Skeletal muscle tissue (tissue), 4 donors: ENCODE data around the gene RAPGEF2. TPM values are rescaled to one million over a fixed set of nuclear protein-coding genes. Genes with fewer than 3 reads are reported as not detected.
"Not testable (repeated sequence)": the region's sequence is repeated elsewhere in the genome, so short reads cannot be mapped to it uniquely, and the experiment has no call there.

ENCODE experiments used
- H3K27ac ChIP-seq: one replicate; pipeline ENCODE4 v1.7.0; 2013; ENCODE audit warnings: mild to moderate bottlenecking, low read depth, low read length, inconsistent platforms
- H3K27me3 ChIP-seq, 3 donors: one replicate each; pipeline ENCODE4 v1.7.0; 2013; ENCODE audit warnings: low read length in 3 of 3; ENCODE audit not compliant: control insufficient read depth in 3 of 3, insufficient read depth in 3 of 3
- H3K36me3 ChIP-seq, 3 donors: one replicate each; pipeline ENCODE4 v1.7.0; 2013; ENCODE audit warnings: low read length in 3 of 3; ENCODE audit not compliant: control insufficient read depth in 3 of 3, insufficient read depth in 3 of 3
- H3K4me1 ChIP-seq, 3 donors: one replicate each; pipeline ENCODE4 v1.7.0; 2013; ENCODE audit warnings: low read length in 3 of 3, mild to moderate bottlenecking in 3 of 3; ENCODE audit not compliant: control insufficient read depth in 3 of 3, insufficient read depth in 3 of 3
- H3K4me3 ChIP-seq, 3 donors: one replicate each; pipeline ENCODE4 v1.7.0; 2013; ENCODE audit warnings: low read length in 3 of 3
- H3K9ac ChIP-seq, 3 donors: one replicate each; pipeline ENCODE4 v1.7.0; 2013; ENCODE audit warnings: low read length in 3 of 3, mild to moderate bottlenecking in 3 of 3, moderate library complexity in 2 of 3, low read depth in 1 of 3
- H3K9me3 ChIP-seq, 3 donors: one replicate each; pipeline ENCODE4 v1.7.0; 2013; ENCODE audit warnings: low read length in 3 of 3; ENCODE audit not compliant: control insufficient read depth in 3 of 3
- total RNA-seq: library from RNA; depleted of rRNA; stranded (reverse); fragments of >200 nt; gene quantifications from one replicate; pipeline ENCODE4 v1.2.3, GENCODE V29; 2014
- donor health status: Osteomylitis.

The RAPGEF2 gene
- total RNA-seq, 1 donor from 2014 or later = 46.4 TPM

DNA sequence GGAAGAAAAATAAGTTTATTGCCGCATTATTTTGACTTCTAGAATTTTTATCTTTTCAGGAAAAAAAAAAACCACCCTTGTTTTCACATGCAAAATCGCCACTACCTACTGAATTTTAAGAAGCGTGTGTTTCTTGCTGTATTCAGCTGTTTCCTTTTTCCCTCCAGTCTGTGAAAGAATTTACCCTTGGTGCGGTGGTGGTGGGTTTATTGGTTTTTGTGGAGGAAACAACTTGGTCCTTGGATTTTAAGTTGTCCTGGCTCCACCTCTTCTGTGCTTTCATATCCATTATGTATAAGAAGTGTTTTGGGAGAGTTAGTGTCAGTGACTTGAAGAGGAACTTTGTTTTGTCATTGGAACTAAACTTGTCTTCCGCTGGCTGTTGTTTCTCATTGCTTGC lies 8.1 kb downstream of the RAPGEF2 start:
- no peak overlapping the region for H3K9ac ChIP-seq
- peak overlapping the region in 1 of 3 donors; percentile 32 for H3K4me3 ChIP-seq
- no peak overlapping the region for H3K27ac ChIP-seq
- no peaks in the 10 kb centered on the region for H3K36me3 ChIP-seq
- H3K9me3 ChIP-seq = no peaks in the 10 kb centered on the region
- no peaks in the 10 kb centered on the region for H3K27me3 ChIP-seq
- peaks cover 5 to 13% (median 11%) of the 10 kb centered on the region in 3 donors for H3K4me1 ChIP-seq

DNA sequence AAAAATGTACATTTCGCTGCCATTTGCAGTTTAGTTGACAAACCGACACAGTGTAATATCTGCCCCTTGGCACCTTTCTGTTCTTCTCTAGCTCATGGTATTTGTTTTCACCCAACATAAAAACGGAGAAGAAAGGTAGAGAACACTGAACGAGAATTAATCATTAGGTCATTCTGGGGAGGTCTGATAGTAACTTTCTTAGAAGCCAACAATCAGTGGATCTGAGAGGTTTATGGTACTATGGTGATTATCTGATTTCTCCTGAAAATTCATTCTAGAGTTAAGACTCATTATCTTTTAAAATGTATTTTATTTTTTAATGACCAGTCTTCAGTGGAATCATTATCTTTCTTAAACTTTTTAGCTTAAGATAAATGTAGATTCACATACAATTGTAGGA lies 8.5 kb downstream of the RAPGEF2 start:
- Histone ChIP-seq H3K36me3 (no peaks in the 10 kb centered on the region), H3K4me3 (no peak overlapping the region), H3K9me3 (no peaks in the 10 kb centered on the region), H3K27ac (no peak overlapping the region), H3K27me3 (no peaks in the 10 kb centered on the region), H3K9ac (no peak overlapping the region), H3K4me1 (peaks cover 1 to 11% (median 10%) of the 10 kb centered on the region in 3 donors)

DNA sequence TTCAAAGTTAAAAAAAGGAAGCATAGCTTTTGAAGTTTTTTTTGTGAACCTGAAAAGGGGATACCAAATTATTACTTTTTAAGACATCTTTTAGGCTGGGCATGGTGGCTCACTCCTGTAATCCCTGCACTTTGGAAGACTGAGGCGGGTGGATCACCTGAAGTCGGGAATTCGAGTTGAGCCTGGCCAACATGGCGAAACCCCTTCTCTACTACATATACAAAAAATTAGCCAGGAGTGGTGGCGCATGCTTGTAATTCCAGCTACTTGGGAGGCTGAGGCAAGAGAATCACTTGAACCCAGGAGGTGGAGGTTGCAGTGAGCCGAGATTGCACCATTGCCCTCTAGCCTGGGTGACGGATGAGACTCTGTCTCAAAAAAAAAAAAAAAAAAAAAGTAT lies 10.5 kb downstream of the RAPGEF2 start:
- H3K9me3 ChIP-seq, H3K27ac ChIP-seq, H3K27me3 ChIP-seq, H3K36me3 ChIP-seq, H3K4me3 ChIP-seq, H3K4me1 ChIP-seq, H3K9ac ChIP-seq: not testable (repeated sequence)

GRCh38 chr4:159116098-159116497 lies 13.2 kb downstream of the RAPGEF2 start:
- not testable (repeated sequence) for H3K27ac ChIP-seq, H3K9me3 ChIP-seq, H3K27me3 ChIP-seq, H3K9ac ChIP-seq, H3K4me1 ChIP-seq, H3K36me3 ChIP-seq, H3K4me3 ChIP-seq

- H3K27ac ChIP-seq, H3K4me1 ChIP-seq: not testable (repeated sequence)
These were observed 13.8 kb downstream of the RAPGEF2 start for GRCh38 chr4:159116693-159117092.

GRCh38 chr4:159117564-159117963 lies 14.7 kb downstream of the RAPGEF2 start:
- H3K9ac ChIP-seq = no peak overlapping the region
- H3K4me3 ChIP-seq = no peak overlapping the region
- H3K9me3 ChIP-seq = no peaks in the 10 kb centered on the region
- H3K4me1 ChIP-seq = no peaks in the 10 kb centered on the region
- no peak overlapping the region for H3K27ac ChIP-seq
- no peaks in the 10 kb centered on the region for H3K27me3 ChIP-seq
- no peaks in the 10 kb centered on the region for H3K36me3 ChIP-seq

More at GRCh38 chr4:159116693-159117092, 13.8 kb downstream of the RAPGEF2 start:
- not testable (repeated sequence) for H3K9me3 ChIP-seq, H3K4me3 ChIP-seq, H3K27me3 ChIP-seq, H3K36me3 ChIP-seq, H3K9ac ChIP-seq

DNA sequence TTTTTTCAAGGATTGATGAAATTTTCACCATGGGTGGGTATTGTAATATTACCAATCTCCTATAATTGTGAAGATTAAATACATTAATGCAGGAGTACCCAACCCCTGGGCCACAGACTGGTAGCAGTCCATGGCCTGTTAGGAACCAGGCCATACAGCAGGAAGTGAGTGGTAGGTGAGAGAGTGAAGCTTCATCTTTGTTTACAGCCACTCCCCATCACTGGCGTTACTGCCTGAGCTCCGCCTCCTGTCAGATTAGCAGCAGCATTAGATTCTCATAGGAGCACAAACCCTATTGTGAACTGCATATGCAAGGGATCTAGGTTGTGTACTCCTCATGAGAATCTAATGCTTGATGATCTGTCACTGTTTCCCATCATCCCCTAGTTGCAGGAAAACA lies 15.1 kb downstream of the RAPGEF2 start:
- Histone ChIP-seq H3K9me3 (no peaks in the 10 kb centered on the region), H3K27ac (no peak overlapping the region), H3K9ac (no peak overlapping the region), H3K4me3 (no peak overlapping the region), H3K27me3 (no peaks in the 10 kb centered on the region), H3K4me1 (no peaks in the 10 kb centered on the region), H3K36me3 (no peaks in the 10 kb centered on the region)

- H3K9ac ChIP-seq = no peak overlapping the region
- no peaks in the 10 kb centered on the region for H3K4me1 ChIP-seq
- no peak overlapping the region for H3K4me3 ChIP-seq
- H3K27ac ChIP-seq = no peak overlapping the region
- H3K27me3 ChIP-seq = no peaks in the 10 kb centered on the region
- no peaks in the 10 kb centered on the region for H3K36me3 ChIP-seq
- H3K9me3 ChIP-seq = no peaks in the 10 kb centered on the region
These were observed 18.5 kb downstream of the RAPGEF2 start for GRCh38 chr4:159121371-159121770.

DNA sequence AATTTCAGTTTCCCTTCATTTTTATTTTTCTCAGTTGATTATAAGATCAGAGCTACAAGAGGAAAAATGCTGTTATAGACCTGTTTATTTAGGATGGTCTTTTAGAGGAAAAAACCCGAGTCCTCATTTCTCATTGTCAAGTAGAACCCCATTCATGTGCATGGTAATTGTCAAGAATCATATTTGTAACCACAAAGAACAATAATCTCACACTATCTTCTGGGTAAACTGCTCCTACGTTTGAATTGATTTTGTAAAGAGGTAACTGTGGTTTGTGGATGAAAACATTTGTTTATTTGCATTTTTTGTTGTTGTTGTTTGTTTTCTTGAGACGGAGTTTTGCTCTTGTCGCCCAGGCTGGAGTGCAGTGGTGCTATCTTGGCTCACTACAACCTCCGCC lies 23.8 kb downstream of the RAPGEF2 start:
- Histone ChIP-seq H3K36me3 (no peaks in the 10 kb centered on the region), H3K27ac (no peak overlapping the region), H3K4me3 (no peak overlapping the region), H3K9ac (no peak overlapping the region), H3K9me3 (no peaks in the 10 kb centered on the region), H3K4me1 (peaks cover 0 to 5% (median 3%) of the 10 kb centered on the region in 3 donors), H3K27me3 (no peaks in the 10 kb centered on the region)

DNA sequence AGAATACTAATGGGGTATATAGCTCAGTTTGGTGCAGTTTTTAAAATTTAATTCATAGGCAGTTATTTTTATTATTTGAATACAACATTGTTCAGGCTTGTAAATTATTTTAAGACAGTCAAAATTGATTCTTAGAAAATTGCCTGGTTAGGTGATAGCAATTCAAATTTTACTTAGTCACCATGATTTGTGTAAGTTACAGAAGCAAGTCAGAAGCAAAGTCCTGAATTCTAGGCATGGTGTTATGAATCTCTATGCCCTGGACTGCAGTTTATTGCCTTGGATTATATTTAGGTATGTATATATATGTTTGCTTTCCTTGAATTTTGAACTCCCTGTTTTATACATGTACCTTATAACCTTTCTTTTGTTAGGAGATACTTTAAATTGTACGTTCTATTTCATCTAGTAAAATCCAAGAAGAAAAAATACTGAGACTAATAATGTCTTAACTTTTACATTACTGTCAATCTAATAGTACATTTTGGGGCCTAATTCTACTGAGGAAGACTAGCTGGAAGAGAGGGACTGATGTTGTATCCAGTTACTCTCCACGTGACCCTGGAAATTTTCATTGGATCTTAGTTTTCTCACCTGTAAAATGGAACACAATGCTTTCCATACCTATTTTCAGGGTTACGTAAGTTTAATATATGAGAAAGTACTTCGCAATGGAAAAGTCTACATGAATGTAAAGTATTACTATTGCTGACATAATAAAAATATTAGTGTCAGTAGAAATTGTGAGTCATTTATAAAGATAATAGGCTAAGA lies 25.1 kb downstream of the RAPGEF2 start:
- no peaks in the 10 kb centered on the region for H3K27me3 ChIP-seq
- no peak overlapping the region for H3K27ac ChIP-seq
- H3K9ac ChIP-seq = no peak overlapping the region
- H3K4me1 ChIP-seq = peaks cover 0 to 7% (median 3%) of the 10 kb centered on the region in 3 donors
- no peak overlapping the region for H3K4me3 ChIP-seq
- H3K36me3 ChIP-seq = no peaks in the 10 kb centered on the region
- no peaks in the 10 kb centered on the region for H3K9me3 ChIP-seq
